Hepatocyte (in vitro differentiated cells): Measurements from ENCODE around the gene ADAMTS9. TPM values are rescaled to one million over a fixed set of nuclear protein-coding genes. Genes with fewer than 3 reads are reported as not detected.
A peak's percentile ranks its signal among the peaks of the same experiment; 100 is the strongest.

ENCODE experiments used
- DNase-seq: peaks from one replicate; pipeline ENCODE4 v3.0.0-alpha.2; 2016; ENCODE audit warnings: low spot score
- H2AFZ ChIP-seq: fragments of 200-600 bp; sonication (generic); 2 replicates; pipeline ENCODE4 v1.6.0; 2016; ENCODE audit warnings: antibody characterized with exemption, mild to moderate bottlenecking
- H3K27ac ChIP-seq: fragments of 200-600 bp; sonication (generic); 2 replicates; pipeline ENCODE4 v1.5.1; 2016; ENCODE audit warnings: mild to moderate bottlenecking
- H3K27me3 ChIP-seq: fragments of 200-600 bp; sonication (generic); 2 replicates; pipeline ENCODE4 v1.6.1; 2016
- H3K36me3 ChIP-seq: fragments of 200-600 bp; sonication (generic); replicated peaks from 2 replicates; pipeline ENCODE4 v1.5.1; 2016; ENCODE audit warnings: low read depth; ENCODE audit not compliant: insufficient read depth
- H3K4me1 ChIP-seq: fragments of 200-600 bp; sonication (generic); 2 replicates; pipeline ENCODE4 v1.5.1; 2016; ENCODE audit warnings: mild to moderate bottlenecking, moderate library complexity; ENCODE audit not compliant: insufficient read depth
- H3K4me2 ChIP-seq: fragments of 200-600 bp; sonication (generic); 2 replicates; pipeline ENCODE4 v1.6.0; 2016
- H3K4me3 ChIP-seq: fragments of 200-600 bp; sonication (generic); 2 replicates; pipeline ENCODE4 v1.5.1; 2016; ENCODE audit warnings: mild to moderate bottlenecking
- H3K79me2 ChIP-seq: fragments of 200-600 bp; sonication (generic); 2 replicates; pipeline ENCODE4 v1.6.0; 2017; ENCODE audit warnings: mild to moderate bottlenecking
- H3K9me2 ChIP-seq: fragments of 200-600 bp; sonication (generic); replicated peaks from 2 replicates; pipeline ENCODE4 v1.6.0; 2017; ENCODE audit warnings: mild to moderate bottlenecking; ENCODE audit not compliant: insufficient read depth
- H3K9me3 ChIP-seq: fragments of 200-600 bp; sonication (generic); 2 replicates; pipeline ENCODE4 v1.5.1; 2016; ENCODE audit warnings: low read depth, mild to moderate bottlenecking
- H4K20me1 ChIP-seq: fragments of 200-600 bp; sonication (generic); 2 replicates; pipeline ENCODE4 v1.6.0; 2016; ENCODE audit warnings: mild to moderate bottlenecking; ENCODE audit not compliant: insufficient read depth, poor library complexity, severe bottlenecking
- EZH2 ChIP-seq: fragments of 200-600 bp; sonication (generic); IDR thresholded peaks from 2 replicates; pipeline ENCODE4 v1.6.1; 2016; ENCODE audit warnings: antibody characterized with exemption, mild to moderate bottlenecking, borderline replicate concordance
- EZH2phosphoT487 ChIP-seq: fragments of 200-600 bp; sonication (generic); IDR thresholded peaks from one replicate; pipeline ENCODE4 v1.6.1; 2018; ENCODE audit warnings: antibody characterized with exemption, mild to moderate bottlenecking, low read depth, moderate library complexity; ENCODE audit not compliant: unreplicated experiment, severe bottlenecking
- WGBS: methylation state at CpG from one replicate; pipeline ENCODE4 v1.1.6; 2016; ENCODE audit warnings: low lambda C conversion rate; ENCODE audit errors: missing lambda C conversion rate; 5-methylcytosine and 5-hydroxymethylcytosine counted together
- polyA plus RNA-seq: library from polyadenylated mRNA; unstranded; fragments of >200 nt; fragmentation: Nextera tagmentation; extraction: Ambion mirVana; gene quantifications from 2 replicates; pipeline ENCODE4 v1.2.1, GENCODE V29; 2016
- total RNA-seq: library from RNA; depleted of rRNA; stranded (reverse); fragments of >200 nt; gene quantifications from 2 replicates; pipeline ENCODE4 v1.2.3, GENCODE V29; 2014
- TF ChIP-seq, protein P1 (sequence below): fragments of 200-600 bp; sonication (generic); IDR thresholded peaks from 2 replicates; pipeline ENCODE4 v1.5.1; 2016; ENCODE audit warnings: antibody characterized with exemption, mild to moderate bottlenecking; ENCODE audit not compliant: poor library complexity

The ADAMTS9 gene
- total and polyA plus RNA-seq, 2 experiments from 2014 or later, result 56.9 to 145 TPM

DNA sequence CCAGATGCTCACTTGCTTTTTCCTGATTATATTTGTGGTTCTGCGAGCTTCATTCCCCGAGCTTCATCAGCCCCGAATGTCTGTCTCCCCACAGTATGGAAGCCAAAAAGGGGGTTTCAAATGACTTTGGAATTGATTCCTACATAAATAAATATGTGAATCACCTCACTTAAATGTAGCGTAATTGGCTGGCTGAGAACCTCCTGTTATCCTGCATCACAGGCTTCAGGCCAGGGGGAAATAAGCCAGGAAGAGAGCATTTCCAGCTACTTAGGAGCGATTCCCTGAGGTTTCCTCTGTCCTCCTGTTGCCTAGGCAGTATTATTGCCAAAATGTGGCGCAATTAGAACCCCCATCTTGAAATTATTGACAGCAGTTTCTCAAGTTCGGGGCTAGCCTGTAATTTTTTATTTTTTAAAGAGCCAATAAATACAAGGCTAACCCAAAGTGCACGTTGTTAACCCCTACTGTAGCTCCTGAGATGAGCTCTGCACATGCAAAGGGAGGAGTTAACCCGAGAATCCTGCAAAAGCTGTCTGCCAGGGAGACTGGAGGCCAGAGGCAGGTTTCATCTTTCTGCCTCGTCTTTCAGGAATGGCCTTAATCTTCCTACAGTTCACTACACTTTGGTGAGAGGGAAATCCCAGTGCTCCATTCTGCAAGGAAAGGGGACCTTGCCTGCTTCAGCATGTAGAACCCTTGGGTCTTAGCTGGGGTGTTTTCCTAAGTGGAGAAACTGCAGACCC lies 148.2 kb downstream of the ADAMTS9 start:
- H3K27ac ChIP-seq, result peak overlapping the region; percentile 42
- no peaks in the 10 kb centered on the region for H4K20me1 ChIP-seq
- DNase-seq, result peak; percentile 55
- no peak overlapping the region for H3K4me3 ChIP-seq
- H2AFZ ChIP-seq, result no peak overlapping the region
- peaks cover 22% of the 10 kb centered on the region for H3K4me1 ChIP-seq
- H3K27me3 ChIP-seq, result no peaks in the 10 kb centered on the region
- H3K36me3 ChIP-seq, result no peaks in the 10 kb centered on the region
- H3K9me2 ChIP-seq, result no peaks in the 10 kb centered on the region
- H3K9me3 ChIP-seq, result no peaks in the 10 kb centered on the region
- WGBS, result 47% methylated on average over 10 of the region's 10 CpGs
- TF ChIP-seq, protein P1, sequence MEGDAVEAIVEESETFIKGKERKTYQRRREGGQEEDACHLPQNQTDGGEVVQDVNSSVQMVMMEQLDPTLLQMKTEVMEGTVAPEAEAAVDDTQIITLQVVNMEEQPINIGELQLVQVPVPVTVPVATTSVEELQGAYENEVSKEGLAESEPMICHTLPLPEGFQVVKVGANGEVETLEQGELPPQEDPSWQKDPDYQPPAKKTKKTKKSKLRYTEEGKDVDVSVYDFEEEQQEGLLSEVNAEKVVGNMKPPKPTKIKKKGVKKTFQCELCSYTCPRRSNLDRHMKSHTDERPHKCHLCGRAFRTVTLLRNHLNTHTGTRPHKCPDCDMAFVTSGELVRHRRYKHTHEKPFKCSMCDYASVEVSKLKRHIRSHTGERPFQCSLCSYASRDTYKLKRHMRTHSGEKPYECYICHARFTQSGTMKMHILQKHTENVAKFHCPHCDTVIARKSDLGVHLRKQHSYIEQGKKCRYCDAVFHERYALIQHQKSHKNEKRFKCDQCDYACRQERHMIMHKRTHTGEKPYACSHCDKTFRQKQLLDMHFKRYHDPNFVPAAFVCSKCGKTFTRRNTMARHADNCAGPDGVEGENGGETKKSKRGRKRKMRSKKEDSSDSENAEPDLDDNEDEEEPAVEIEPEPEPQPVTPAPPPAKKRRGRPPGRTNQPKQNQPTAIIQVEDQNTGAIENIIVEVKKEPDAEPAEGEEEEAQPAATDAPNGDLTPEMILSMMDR, result no peak
- no peak for TF ChIP-seq EZH2
- no peak for TF ChIP-seq EZH2phosphoT487
- no peak overlapping the region for H3K4me2 ChIP-seq
- no peaks in the 10 kb centered on the region for H3K79me2 ChIP-seq

DNA sequence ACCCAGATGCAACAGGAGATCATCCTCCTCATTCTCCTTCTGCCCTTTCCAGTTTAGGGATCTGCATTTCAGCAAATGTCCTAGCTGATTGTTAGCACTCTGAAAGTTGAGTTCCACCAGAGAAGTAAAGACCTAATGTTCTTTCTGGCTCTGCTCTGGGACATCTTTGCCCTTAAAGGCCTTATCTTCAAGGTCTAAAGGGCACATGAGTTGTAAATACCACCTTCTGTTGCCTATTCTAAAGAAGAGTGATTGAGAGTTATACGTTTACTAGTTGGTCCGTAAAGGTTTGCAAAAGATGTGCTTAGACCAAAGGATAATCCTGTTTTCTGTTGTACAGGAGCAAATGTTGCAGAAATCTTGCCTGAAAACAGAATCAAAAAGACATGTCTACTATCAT lies 151.6 kb downstream of the ADAMTS9 start:
- Histone ChIP-seq H3K4me2 (no peak overlapping the region), H3K27ac (no peak overlapping the region), H3K4me1 (peaks cover 27% of the 10 kb centered on the region), H3K9me2 (no peaks in the 10 kb centered on the region), H2AFZ (no peak overlapping the region), H4K20me1 (no peaks in the 10 kb centered on the region), H3K27me3 (no peaks in the 10 kb centered on the region), H3K9me3 (no peaks in the 10 kb centered on the region), H3K79me2 (no peaks in the 10 kb centered on the region), H3K36me3 (no peaks in the 10 kb centered on the region), H3K4me3 (no peak overlapping the region)
- no peak for DNase-seq
- no peak for TF ChIP-seq EZH2
- no peak for TF ChIP-seq EZH2phosphoT487
- TF ChIP-seq, protein P1, result no peak
- WGBS, result 77% methylated on average over 2 of the region's 2 CpGs

DNA sequence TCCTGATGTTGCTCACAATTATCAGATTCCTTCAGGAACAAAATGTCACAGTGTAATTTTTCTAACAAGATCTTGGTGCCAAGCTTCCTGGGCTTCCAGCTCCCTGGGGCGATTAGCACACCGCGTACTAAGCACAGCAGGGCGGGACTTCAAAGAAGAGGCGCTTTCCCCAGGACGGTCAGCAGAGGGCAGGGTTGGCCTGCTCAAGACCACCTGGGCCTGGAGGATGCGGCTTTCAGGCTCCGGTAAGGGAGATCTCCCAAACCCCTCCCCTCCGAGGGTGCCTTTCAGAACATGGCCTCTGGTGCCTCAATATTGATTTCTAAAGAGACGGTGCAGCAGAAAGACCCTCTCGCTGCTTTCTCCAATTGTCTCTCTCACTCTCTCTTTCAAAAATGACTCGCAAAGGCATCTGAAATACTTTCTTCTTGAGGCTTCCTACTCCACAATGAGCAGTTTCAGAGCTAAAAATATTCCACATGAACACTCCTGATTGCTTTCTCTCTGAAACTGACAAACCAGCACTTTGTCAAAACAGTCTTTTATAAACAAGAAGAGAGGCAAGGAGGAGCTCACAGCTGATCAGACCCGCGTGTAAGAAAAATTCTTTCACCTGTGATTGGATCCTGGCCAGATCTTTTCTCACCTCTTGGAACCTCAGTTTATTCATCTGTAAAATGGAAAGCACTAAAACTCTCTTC lies 154.0 kb downstream of the ADAMTS9 start:
- H3K9me2 ChIP-seq, result no peaks in the 10 kb centered on the region
- no peak overlapping the region for H3K4me3 ChIP-seq
- no peaks in the 10 kb centered on the region for H4K20me1 ChIP-seq
- TF ChIP-seq EZH2, result no peak
- TF ChIP-seq, protein P1, result peak; percentile 95
- no peak for TF ChIP-seq EZH2phosphoT487
- H3K79me2 ChIP-seq, result no peaks in the 10 kb centered on the region
- H2AFZ ChIP-seq, result peak overlapping the region; percentile 9
- peaks cover 23% of the 10 kb centered on the region for H3K4me1 ChIP-seq
- H3K9me3 ChIP-seq, result no peaks in the 10 kb centered on the region
- peak; percentile 95 for DNase-seq
- WGBS, result 12% methylated on average over 14 of the region's 14 CpGs
- no peaks in the 10 kb centered on the region for H3K27me3 ChIP-seq
- H3K4me2 ChIP-seq, result peak overlapping the region; percentile 59
- no peak overlapping the region for H3K27ac ChIP-seq
- H3K36me3 ChIP-seq, result no peaks in the 10 kb centered on the region
